ENCODE data around the gene SAP30.

SAP30 gene

DNA sequence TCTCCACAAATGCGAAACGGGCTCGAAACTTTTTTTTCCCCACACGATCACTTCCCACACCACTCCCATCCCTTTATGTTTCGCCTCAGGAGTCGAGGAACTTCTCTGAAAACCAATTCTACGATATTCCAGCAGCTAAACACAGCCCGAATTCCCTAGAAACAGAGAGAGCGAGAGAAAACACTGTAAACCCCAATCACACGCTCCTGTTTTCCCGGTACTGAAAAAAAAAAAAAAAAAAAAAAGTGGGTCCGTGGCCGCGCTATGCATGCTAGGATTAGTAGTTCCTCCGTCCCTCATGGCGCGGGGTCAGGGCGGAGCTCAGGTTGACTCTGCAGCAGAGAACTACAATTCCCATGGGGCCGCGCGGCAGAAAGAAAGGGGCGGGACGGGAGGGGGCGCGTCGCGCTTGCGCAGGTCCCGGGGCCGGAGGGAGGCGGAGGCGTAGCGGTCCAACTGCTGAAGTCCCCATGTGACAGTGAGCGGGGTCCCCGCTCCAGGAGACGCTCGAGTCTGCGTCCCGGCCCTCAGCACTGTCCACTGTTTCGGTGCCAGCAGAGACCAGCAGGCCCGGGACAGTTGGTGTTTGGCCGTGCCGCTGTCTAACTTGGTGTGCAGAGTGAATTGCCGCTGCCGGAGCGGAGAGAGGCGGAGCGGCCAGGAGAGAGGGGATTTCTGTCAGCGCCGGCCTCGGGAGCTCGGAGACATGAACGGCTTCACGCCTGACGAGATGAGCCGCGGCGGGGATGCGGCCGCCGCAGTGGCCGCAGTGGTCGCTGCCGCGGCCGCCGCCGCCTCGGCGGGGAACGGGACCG lies at the start of gene SAP30:
Gene SAP30, plus strand, starts transcription at position 478 of the 815 bp plus-strand sequence. Its CDS starts 229 bp downstream, at position 707.
- H3K27ac ChIP-seq: peak within 1 kb of the TSS; percentile 86
- TF ChIP-seq CTCF (conservative IDR thresholded peaks at IDR 0.05) (no peak), ZFX (IDR thresholded peaks at IDR 0.05) (no peak)

DNA sequence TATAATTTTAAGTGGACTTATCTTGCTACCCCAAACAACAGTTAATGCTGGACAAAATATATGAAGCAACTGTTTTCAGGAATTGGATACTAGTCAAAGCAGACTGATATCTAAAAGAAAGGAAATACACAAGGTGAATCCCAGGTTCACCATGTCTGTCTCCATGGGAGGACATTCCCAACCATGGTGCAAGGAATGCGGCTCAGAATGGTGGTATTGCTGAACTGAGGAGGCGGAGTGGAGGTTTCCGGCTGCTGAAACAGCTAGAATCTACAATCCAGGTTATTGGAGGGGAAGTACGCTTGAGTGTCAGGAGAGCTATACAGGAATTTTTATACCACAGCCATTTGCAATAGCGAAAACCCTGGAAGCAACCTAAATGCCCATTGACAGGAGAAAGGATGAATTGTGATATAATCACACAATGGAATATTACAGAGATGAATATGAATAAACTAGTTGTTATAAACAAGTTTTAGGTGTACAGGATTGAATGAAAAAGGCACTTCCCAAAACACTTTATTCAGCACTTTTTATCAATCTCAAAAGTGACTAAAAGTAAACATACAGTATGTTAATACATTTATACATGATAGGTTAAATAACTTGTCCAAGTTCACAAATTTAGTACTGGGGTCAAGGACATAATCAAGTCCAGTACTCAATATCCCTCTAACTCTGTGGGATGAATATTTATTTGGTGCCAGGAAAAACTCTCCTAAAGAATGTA lies 45.6 kb upstream of the SAP30 start:
- no peak overlapping the region for H3K27ac ChIP-seq
- TF ChIP-seq ZFX (IDR thresholded peaks at IDR 0.05) (no peak), CTCF (conservative IDR thresholded peaks at IDR 0.05) (no peak)

- TF ChIP-seq ZFX (IDR thresholded peaks at IDR 0.05) (no peak), CTCF (conservative IDR thresholded peaks at IDR 0.05) (no peak)
- H3K27ac ChIP-seq: no peak overlapping the region
These were observed 42.4 kb upstream of the SAP30 start for GRCh38 chr4:173328236-173328901.

DNA sequence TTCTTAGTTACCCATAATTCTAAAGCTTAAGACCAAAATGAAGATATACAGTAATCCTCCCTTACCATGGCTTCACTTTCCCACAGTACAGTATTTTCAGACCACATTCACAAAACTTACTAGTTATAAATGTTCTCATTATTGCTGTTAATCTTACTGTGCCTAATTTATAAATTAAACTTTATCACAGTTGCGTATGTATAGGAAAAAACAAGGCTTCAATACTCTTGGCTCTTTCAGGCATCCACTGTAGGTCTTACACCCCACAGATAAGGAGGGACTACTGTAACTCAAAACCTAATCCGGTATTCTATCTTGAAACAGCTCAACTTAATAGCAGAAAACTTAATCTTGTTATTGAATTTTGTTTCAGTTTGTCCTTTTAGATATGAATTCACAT lies 40.2 kb upstream of the SAP30 start:
- no peak overlapping the region for H3K27ac ChIP-seq
- no peak for TF ChIP-seq ZFX (IDR thresholded peaks at IDR 0.05)
- no peak for TF ChIP-seq CTCF (conservative IDR thresholded peaks at IDR 0.05)

DNA sequence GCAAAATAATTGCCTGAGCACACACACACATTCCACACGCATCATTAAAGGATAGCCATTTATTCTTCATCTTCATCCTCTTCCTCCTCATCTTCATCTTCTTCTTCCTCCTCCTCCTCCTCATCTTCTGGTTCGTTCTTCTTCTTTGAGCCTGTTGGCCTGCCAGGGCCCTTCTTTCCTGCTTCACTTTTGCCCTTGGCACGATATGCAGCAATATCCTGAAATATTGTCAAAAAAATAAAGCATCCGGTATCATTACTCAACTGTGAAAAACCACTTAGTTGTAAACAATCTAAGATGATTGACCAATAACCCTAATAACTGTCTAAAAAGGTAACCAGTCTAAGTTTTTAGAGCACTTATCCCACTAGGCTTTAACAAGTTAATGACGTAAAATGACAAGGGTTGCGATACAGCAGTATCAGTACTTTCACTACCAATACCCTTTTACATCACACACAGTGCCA lies 38.7 kb upstream of the SAP30 start:
- no peak for TF ChIP-seq CTCF (conservative IDR thresholded peaks at IDR 0.05)
- TF ChIP-seq ZFX (IDR thresholded peaks at IDR 0.05): no peak
- no peak overlapping the region for H3K27ac ChIP-seq

DNA sequence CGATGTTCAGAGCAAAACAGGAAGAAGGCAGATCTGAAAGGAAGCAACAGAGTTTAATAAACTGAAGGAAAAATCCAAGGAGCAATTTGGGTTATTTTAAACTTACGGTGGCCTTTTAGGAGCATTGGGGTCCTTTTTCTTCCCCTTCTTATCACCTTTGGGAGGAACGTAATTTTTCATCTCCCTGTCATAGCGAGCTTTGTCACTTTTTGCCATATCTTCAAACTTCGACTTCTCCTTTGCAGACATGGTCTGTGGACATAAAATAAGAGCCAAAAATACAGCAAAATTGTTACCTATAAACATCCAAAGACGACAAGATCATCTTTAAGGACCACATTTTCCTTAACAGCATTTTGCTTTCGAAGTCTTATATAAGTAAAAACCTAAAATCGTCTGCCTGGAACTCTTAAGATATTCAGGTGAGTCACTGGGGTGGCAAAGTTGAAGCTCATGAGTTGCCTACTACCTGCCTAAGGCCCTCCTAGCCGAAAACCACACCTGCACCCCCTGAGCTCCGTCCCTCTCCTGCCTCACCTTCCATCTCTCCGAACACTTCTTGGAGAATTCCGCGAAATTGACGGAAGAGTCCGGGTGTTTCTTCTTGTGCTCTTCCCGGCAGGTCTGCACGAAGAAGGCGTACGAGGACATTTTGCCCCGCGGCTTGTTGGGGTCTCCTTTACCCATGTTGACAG lies 37.6 kb upstream of the SAP30 start:
- H3K27ac ChIP-seq: peak overlapping the region; percentile 98
- TF ChIP-seq ZFX (IDR thresholded peaks at IDR 0.05): no peak
- no peak for TF ChIP-seq CTCF (conservative IDR thresholded peaks at IDR 0.05)
